Stimulated activated naive CD4-positive, alpha-beta T cell treated with Interleukin-2 at 50 U/mL for 16 hours (primary cell): ENCODE measurements around the gene TMEM131L.
"Not testable (repeated sequence)": the region's sequence is repeated elsewhere in the genome, so short reads cannot be mapped to it uniquely, and the experiment has no call there.

Experiments used
- DNase-seq: peaks from one replicate; lab custom pipeline; 2025; lab: John Stamatoyannopoulos, UW

The TMEM131L gene

GRCh38 chr4:153661215-153661822 lies 195.2 kb downstream of the TMEM131L start:
- DNase-seq, result no peak

- no peak for DNase-seq
These were observed 195.7 kb downstream of the TMEM131L start for GRCh38 chr4:153661908-153662307.

- no peak for DNase-seq
These were observed 197.5 kb downstream of the TMEM131L start for GRCh38 chr4:153663667-153664066.

- DNase-seq, result not testable (repeated sequence)
These were observed 200.3 kb downstream of the TMEM131L start for GRCh38 chr4:153666505-153666904.

- no peak for DNase-seq
These were observed 202.5 kb downstream of the TMEM131L start for GRCh38 chr4:153668647-153669046.

GRCh38 chr4:153669838-153670237 lies 203.7 kb downstream of the TMEM131L start:
- no peak for DNase-seq

- no peak for DNase-seq
These were observed 210.3 kb downstream of the TMEM131L start for GRCh38 chr4:153676486-153676885.

- DNase-seq, result no peak
These were observed 210.8 kb downstream of the TMEM131L start for GRCh38 chr4:153676984-153677383.

GRCh38 chr4:153679486-153679885 lies 213.3 kb downstream of the TMEM131L start:
- no peak for DNase-seq

GRCh38 chr4:153683763-153684181 lies 217.6 kb downstream of the TMEM131L start:
- no peak for DNase-seq

GRCh38 chr4:153684182-153684970 lies 218.2 kb downstream of the TMEM131L start, which contains the start of gene TLR2:
TLR2 (plus strand) TSS chr4:153684280; CDS start chr4:153702908, 18,628 bp downstream.
- peak; percentile 57 for DNase-seq

GRCh38 chr4:153684971-153685371 lies 218.8 kb downstream of the TMEM131L start:
- DNase-seq, result no peak
